ENCODE measurements around the gene UCHL5.

UCHL5 gene

DNA sequence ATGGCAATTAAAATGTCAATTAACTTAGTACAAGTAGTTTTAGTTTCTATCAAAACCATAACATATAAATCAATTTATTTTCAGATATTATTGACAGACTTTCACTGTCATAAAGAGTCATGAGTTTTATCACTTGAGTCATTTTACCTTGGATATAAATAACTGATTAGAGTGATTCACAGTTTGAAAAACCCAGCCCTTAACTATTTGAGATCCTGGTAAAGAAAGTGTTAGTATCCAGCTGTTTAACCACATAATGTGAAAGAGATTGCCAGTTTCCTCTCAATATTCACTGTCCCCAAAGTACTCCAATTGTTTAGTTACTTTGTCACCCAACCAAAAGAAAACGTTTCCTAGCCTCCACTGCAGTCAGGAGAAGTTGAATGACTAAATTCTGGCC lies 91.3 kb downstream of the UCHL5 start:
- H3K4me3 ChIP-seq (ENCODE audit: low read depth, low read length), result no peak overlapping the region
- DNase-seq (ENCODE audit: low read depth), result no peak
- TF ChIP-seq, protein P1, sequence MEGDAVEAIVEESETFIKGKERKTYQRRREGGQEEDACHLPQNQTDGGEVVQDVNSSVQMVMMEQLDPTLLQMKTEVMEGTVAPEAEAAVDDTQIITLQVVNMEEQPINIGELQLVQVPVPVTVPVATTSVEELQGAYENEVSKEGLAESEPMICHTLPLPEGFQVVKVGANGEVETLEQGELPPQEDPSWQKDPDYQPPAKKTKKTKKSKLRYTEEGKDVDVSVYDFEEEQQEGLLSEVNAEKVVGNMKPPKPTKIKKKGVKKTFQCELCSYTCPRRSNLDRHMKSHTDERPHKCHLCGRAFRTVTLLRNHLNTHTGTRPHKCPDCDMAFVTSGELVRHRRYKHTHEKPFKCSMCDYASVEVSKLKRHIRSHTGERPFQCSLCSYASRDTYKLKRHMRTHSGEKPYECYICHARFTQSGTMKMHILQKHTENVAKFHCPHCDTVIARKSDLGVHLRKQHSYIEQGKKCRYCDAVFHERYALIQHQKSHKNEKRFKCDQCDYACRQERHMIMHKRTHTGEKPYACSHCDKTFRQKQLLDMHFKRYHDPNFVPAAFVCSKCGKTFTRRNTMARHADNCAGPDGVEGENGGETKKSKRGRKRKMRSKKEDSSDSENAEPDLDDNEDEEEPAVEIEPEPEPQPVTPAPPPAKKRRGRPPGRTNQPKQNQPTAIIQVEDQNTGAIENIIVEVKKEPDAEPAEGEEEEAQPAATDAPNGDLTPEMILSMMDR (IDR thresholded peaks at IDR 0.05; ENCODE audit: insufficient read depth, low read depth, low read length, missing control alignments), result no peak

- TF ChIP-seq, protein P1 (IDR thresholded peaks at IDR 0.05; ENCODE audit: insufficient read depth, low read depth, low read length, missing control alignments), result no peak
Observed at GRCh38 chr1:192967211-192967877, 91.8 kb downstream of the UCHL5 start.

DNA sequence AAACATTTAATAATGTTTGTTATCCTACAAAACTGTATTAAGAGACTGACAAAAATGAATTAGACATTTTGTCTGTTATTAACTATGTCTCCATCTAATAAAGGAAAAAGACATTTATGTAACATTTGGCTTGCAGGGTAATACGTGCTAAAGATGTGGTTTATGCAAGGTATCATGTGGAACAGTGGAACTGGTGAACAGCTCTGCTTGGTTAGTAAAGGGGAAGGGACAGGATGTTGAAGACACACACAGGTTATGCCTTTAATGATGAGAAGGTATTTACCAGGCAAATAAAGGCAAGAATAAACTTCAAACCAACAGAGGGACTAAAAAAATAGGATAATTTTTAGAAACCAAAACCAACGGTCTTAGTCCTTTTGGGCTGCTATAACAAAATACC lies 93.1 kb downstream of the UCHL5 start:
- DNase-seq (ENCODE audit: low read depth), result no peak
- TF ChIP-seq, protein P1 (IDR thresholded peaks at IDR 0.05; ENCODE audit: insufficient read depth, low read depth, low read length, missing control alignments), result no peak
- no peak overlapping the region for H3K4me3 ChIP-seq (ENCODE audit: low read depth, low read length)

More at GRCh38 chr1:192967211-192967877, 91.8 kb downstream of the UCHL5 start:
- H3K4me3 ChIP-seq (ENCODE audit: low read depth, low read length), result no peak overlapping the region
- no peak for DNase-seq (ENCODE audit: low read depth)

DNA sequence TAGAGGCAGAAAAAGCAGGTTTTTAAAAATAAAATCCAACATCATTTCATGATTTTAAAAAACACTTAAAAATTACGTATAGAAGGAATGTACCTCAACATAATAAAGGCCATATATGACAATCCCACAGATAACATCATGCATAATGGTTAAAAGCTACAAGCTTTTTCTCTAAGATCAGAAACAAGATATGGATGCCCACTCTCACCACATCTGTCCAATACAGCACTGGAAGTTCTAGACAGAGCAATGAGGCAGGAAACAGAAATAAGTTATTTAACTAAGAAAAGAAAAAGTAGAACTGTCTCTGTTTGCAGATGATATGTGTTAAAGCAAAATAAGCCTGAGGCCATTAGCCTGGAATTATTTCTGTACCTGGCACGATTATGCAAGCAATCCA lies 96.3 kb downstream of the UCHL5 start:
- H3K4me3 ChIP-seq (ENCODE audit: low read depth, low read length), result no peak overlapping the region
- no peak for DNase-seq (ENCODE audit: low read depth)
- TF ChIP-seq, protein P1 (IDR thresholded peaks at IDR 0.05; ENCODE audit: insufficient read depth, low read depth, low read length, missing control alignments), result no peak

Measured in GM12865 (cell line).